ENCODE results near the gene SLC6A16.

DNA sequence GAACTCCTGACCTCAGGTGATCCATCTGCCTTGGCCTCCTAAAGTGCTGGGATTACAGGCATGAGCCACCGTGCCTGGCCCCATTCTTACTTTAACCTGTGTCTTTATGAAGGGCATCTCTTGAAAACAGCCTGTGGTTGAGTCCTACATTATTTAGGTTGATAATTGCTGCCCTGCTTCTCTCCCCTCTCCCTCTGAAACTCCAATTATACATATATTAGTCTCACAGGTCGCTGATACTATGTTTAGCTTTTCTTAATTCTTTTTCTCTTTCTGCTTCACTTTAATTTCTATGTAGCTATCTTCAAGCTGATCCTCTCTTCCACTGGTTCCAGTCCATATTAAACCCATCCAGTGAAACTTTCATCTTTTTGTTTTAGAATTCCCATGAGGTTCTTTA, 75.1 kb downstream of the SLC6A16 start:
- TF ChIP-seq, protein P1, sequence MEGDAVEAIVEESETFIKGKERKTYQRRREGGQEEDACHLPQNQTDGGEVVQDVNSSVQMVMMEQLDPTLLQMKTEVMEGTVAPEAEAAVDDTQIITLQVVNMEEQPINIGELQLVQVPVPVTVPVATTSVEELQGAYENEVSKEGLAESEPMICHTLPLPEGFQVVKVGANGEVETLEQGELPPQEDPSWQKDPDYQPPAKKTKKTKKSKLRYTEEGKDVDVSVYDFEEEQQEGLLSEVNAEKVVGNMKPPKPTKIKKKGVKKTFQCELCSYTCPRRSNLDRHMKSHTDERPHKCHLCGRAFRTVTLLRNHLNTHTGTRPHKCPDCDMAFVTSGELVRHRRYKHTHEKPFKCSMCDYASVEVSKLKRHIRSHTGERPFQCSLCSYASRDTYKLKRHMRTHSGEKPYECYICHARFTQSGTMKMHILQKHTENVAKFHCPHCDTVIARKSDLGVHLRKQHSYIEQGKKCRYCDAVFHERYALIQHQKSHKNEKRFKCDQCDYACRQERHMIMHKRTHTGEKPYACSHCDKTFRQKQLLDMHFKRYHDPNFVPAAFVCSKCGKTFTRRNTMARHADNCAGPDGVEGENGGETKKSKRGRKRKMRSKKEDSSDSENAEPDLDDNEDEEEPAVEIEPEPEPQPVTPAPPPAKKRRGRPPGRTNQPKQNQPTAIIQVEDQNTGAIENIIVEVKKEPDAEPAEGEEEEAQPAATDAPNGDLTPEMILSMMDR (conservative IDR thresholded peaks at IDR 0.05; ENCODE audit: low read length): no peak
- TF ChIP-seq EZH2phosphoT487 (IDR thresholded peaks at IDR 0.05; ENCODE audit: borderline replicate concordance): no peak
